Lower leg skin (tissue), 4 donors: ENCODE results near the gene DPPA4. TPM values are rescaled to one million over a fixed set of nuclear protein-coding genes. Genes with fewer than 3 reads are reported as not detected.

Experiments
- total RNA-seq, 4 donors: library from RNA; depleted of rRNA; stranded (reverse); fragments of >200 nt; gene quantifications; one replicate each; pipeline ENCODE4 v1.1.0, GENCODE V29; 2016

Gene DPPA4
- total RNA-seq, 4 donors from 2014 or later: not detected

Other genes with a start within 250 kb of the DPPA4 start
- not detected for gene MORC1, start 219.4 kb downstream of the DPPA4 start, total RNA-seq
- not detected for gene C3orf85, start 200.8 kb downstream of the DPPA4 start, total RNA-seq
- not detected for gene DPPA2, start 21.0 kb downstream of the DPPA4 start, total RNA-seq